KOPT-K1 (cell line): ENCODE measurements around the gene PLVAP.

Experiments
- H3K27ac ChIP-seq: fragments of 200-600 bp; sonication (generic); 2 replicates; pipeline ENCODE4 v1.5.1; 2016; ENCODE audit warnings: antibody characterized with exemption, mild to moderate bottlenecking, low read depth, low read length; ENCODE audit not compliant: poor library complexity, severe bottlenecking
- H3K36me3 ChIP-seq: fragments of 200-600 bp; sonication (generic); 2 replicates; pipeline ENCODE4 v1.5.1; 2017; ENCODE audit warnings: antibody characterized with exemption, mild to moderate bottlenecking, low read length, moderate library complexity; ENCODE audit not compliant: insufficient read depth
- H3K9me3 ChIP-seq: fragments of 200-600 bp; sonication (generic); 2 replicates; pipeline ENCODE4 v1.5.1; 2017; ENCODE audit warnings: antibody characterized with exemption, low read length, mild to moderate bottlenecking; ENCODE audit not compliant: insufficient read depth, poor library complexity, severe bottlenecking

Gene PLVAP

GRCh38 chr19:17352608-17353280, 24.4 kb downstream of the PLVAP start:
- Histone ChIP-seq H3K36me3 (no peaks in the 10 kb centered on the region), H3K9me3 (no peaks in the 10 kb centered on the region), H3K27ac (no peak overlapping the region)

DNA sequence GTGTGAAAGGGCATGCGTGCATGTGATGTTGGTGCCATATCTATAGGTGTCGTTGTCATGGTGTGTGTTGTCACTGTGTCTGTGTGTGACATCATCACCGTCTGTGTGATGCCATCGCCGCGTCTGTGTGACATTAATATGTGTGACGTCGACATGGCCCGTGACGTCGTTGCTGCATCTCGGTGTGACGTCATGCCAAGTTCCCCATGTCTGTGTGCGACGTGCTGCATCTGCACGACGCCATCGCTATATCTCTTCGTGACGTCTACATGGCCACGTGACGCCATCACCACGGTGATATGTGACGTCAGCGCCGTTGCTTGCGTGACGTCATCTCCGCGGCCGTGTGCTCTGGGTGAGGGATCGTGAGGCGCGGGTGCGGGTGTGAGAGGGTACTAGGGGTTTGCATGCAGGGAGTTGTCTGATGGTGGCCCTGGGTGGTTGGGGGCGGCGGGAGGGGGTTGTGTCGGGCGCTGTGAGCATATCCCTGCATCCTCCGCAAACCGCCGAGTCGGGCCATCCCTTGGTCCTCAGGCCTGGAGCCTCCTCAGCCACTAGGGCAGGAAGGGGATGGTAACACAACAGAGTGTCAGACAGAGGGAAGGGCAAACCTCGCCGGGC, 25.2 kb downstream of the PLVAP start:
- H3K27ac ChIP-seq: no peak overlapping the region
- no peaks in the 10 kb centered on the region for H3K36me3 ChIP-seq
- H3K9me3 ChIP-seq: no peaks in the 10 kb centered on the region

DNA sequence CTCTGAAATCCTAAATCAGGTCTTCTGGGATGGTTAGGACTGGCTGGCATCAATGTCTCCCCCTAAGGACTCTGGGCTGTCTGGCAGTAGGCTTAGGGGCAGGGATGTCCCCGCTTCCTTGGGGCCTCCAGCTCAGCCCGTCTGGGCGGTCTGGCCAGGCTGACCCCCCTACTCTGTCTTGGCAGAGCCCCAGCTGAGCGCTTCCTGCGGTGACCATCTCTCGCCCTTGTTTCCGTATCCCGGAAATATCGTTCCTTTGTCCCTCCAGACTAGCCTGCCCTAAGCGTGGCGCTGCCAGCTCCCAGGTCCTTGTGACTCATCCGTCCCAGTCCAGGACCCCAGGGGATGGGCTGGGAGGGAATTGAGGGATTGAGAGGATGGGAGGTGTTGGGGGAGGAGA, 28.4 kb downstream of the PLVAP start:
- Histone ChIP-seq H3K27ac (no peak overlapping the region), H3K36me3 (0 out of 2 replicates have a peak, but pooled peaks cover 5% of the 10 kb centered on the region), H3K9me3 (no peaks in the 10 kb centered on the region)

GRCh38 chr19:17347877-17348276, 29.3 kb downstream of the PLVAP start:
- Histone ChIP-seq H3K27ac (no peak overlapping the region), H3K9me3 (no peaks in the 10 kb centered on the region)

GRCh38 chr19:17347361-17347760, 29.8 kb downstream of the PLVAP start:
- Histone ChIP-seq H3K27ac (no peak overlapping the region), H3K9me3 (no peaks in the 10 kb centered on the region), H3K36me3 (peaks cover 15% of the 10 kb centered on the region)

More at GRCh38 chr19:17347877-17348276, 29.3 kb downstream of the PLVAP start:
- peaks cover 10% of the 10 kb centered on the region for H3K36me3 ChIP-seq

- Histone ChIP-seq H3K27ac (no peak overlapping the region), H3K36me3 (peaks cover 27% of the 10 kb centered on the region)
Measured at GRCh38 chr19:17346109-17346671, 31.0 kb downstream of the PLVAP start.

GRCh38 chr19:17341845-17342244, 35.3 kb downstream of the PLVAP start:
- Histone ChIP-seq H3K9me3 (no peaks in the 10 kb centered on the region), H3K36me3 (peaks cover 35% of the 10 kb centered on the region), H3K27ac (no peak overlapping the region)

More at GRCh38 chr19:17346109-17346671, 31.0 kb downstream of the PLVAP start:
- no peaks in the 10 kb centered on the region for H3K9me3 ChIP-seq

DNA sequence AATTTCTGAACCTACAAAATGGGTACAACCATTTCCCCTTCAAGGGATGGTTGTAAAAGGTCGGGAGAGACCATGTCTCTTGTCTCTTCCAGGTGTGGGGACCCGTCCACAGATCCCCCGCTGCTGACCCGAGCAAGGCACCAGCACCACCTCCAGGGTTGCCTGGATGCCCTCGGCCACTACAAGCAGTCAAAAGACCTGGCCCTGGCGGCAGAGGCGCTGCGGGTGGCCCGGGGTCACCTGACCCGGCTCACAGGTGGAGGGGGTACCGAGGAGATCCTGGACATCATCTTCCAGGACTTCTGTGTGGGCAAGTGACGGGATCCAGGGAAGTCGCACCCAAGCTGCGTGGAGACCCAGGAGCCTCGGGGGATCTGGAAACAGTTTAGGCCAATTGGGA, 35.8 kb downstream of the PLVAP start:
- Histone ChIP-seq H3K36me3 (peaks cover 35% of the 10 kb centered on the region), H3K27ac (no peak overlapping the region), H3K9me3 (no peaks in the 10 kb centered on the region)

GRCh38 chr19:17340871-17341357, 36.2 kb downstream of the PLVAP start:
- no peak overlapping the region for H3K27ac ChIP-seq
- H3K36me3 ChIP-seq: peaks cover 35% of the 10 kb centered on the region
- no peaks in the 10 kb centered on the region for H3K9me3 ChIP-seq

DNA sequence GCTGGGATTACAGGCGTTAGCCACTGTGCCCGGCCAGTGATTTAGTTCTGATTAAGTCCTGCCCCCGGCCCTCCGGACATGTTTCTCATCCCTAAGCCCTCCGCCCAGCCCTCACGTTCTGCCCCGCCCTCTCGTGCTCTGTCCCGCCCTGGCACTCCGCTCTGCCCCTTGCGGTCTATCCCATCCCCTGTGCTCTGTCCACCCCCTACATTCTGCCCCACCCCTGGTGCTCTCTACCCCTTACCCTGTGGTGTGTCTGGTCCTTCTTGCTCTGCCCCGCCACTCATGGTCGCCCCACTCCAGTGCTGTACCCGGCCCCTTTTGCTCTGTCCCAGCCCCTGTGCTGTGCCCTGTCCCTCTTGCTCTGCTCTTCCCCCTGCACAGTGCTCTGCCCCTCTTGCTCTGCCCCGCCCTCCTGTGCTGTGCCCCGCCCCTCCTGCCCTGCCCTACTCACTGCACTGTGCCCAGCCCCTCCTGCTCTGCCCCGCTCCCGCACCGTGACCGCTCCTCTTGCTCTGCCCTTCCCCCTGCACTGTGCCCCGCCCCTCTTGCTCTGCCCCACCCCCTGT, 36.8 kb downstream of the PLVAP start:
- Histone ChIP-seq H3K36me3 (peaks cover 35% of the 10 kb centered on the region), H3K27ac (no peak overlapping the region), H3K9me3 (no peaks in the 10 kb centered on the region)

DNA sequence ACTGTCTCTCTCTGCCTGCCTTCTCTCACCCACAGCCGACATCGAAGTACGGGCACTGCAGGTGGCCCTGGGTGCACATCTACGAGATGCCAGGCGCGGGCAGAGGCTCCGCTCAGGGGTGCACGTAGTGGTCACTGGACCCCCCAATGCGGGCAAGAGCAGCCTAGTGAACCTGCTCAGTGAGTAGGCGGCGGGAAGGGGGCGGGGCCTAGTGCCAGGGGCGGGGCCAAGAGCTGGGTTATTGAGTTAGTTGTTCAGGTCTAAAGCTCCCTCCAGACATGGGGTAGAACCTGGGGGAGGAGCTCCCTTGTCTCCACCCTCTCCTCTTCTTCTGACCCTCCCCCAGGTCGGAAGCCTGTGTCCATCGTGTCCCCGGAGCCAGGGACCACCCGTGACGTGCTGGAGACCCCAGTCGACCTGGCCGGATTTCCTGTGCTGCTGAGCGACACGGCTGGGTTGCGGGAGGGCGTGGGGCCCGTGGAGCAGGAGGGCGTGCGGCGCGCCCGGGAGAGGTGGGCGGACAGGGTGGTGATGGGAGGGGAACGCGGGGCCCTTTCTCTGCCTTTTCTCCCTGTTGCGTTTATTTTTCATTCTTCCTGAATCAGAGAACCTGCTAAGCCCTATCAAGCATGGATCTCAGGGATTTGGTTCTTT, 37.9 kb downstream of the PLVAP start:
- H3K36me3 ChIP-seq: peaks cover 35% of the 10 kb centered on the region
- no peak overlapping the region for H3K27ac ChIP-seq
- H3K9me3 ChIP-seq: no peaks in the 10 kb centered on the region

DNA sequence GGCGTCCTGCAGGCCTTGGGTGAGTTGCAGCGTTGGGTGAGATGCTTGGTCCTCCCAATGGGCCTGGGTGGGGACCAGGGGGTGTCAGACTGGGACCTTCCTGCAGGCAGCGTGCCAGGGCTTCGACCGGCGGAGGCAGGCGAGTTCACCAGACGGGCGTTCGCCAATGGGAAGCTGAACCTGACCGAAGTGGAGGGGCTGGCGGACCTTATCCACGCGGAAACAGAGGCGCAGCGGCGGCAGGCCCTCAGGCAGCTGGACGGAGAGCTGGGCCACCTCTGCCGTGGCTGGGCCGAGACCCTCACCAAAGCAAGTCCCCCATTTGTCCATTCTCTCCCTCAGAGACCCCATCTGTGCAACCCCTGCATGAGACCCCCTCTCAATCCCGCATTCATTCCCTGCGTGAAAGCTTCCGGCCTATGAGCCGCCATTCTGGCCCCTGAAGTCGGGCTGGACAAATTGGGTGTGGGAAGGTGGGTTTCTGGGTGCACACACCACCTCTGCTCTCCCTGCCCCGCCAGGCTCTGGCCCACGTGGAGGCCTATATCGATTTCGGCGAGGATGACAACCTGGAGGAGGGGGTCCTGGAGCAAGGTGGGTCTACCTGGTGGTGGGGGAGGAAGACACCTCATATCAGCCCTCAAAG, 38.6 kb downstream of the PLVAP start:
- H3K9me3 ChIP-seq: no peaks in the 10 kb centered on the region
- H3K27ac ChIP-seq: peak overlapping the region; percentile 72
- peaks cover 29% of the 10 kb centered on the region for H3K36me3 ChIP-seq

- Histone ChIP-seq H3K36me3 (peaks cover 25% of the 10 kb centered on the region), H3K9me3 (no peaks in the 10 kb centered on the region), H3K27ac (peak overlapping the region; percentile 72)
Measured at GRCh38 chr19:17337675-17338432, 39.3 kb downstream of the PLVAP start.
